Ishikawa (cell line): ENCODE measurements around the gene SSR2.

Experiments
- CEBPB ChIP-seq: IDR thresholded peaks from 2 replicates; pipeline ENCODE4 v1.6.1; 2012
- CREB1 ChIP-seq: IDR thresholded peaks from 2 replicates; pipeline ENCODE4 v1.6.1; 2012; ENCODE audit warnings: low read depth
- EGR1 ChIP-seq: IDR thresholded peaks from 2 replicates; pipeline ENCODE4 v1.6.1; 2012
- EP300 ChIP-seq: IDR thresholded peaks from 2 replicates; pipeline ENCODE4 v1.6.1; 2012; ENCODE audit warnings: borderline replicate concordance
- FOXM1 ChIP-seq: IDR thresholded peaks from 2 replicates; pipeline ENCODE4 v1.6.1; 2012; ENCODE audit warnings: low read depth, borderline replicate concordance
- NFIC ChIP-seq: IDR thresholded peaks from 2 replicates; pipeline ENCODE4 v1.6.1; 2012
- RAD21 ChIP-seq: IDR thresholded peaks from 2 replicates; pipeline ENCODE4 v1.6.1; 2012; ENCODE audit warnings: low read depth
- REST ChIP-seq: IDR thresholded peaks from 2 replicates; pipeline ENCODE4 v1.6.1; 2012; ENCODE audit warnings: low read depth, mild to moderate bottlenecking
- TAF1 ChIP-seq: IDR thresholded peaks from 2 replicates; pipeline ENCODE4 v1.6.1; 2012; ENCODE audit warnings: low read depth, mild to moderate bottlenecking
- TEAD4 ChIP-seq: IDR thresholded peaks from 2 replicates; pipeline ENCODE4 v1.6.1; 2012
- YY1 ChIP-seq: IDR thresholded peaks from 2 replicates; pipeline ENCODE4 v1.6.1; 2012; ENCODE audit warnings: low read depth
- ZBTB7A ChIP-seq: IDR thresholded peaks from 2 replicates; pipeline ENCODE4 v1.6.1; 2012; ENCODE audit warnings: low read depth
- TF ChIP-seq, protein P1 (sequence below): IDR thresholded peaks from 2 replicates; pipeline ENCODE4 v1.6.1; 2012
- TF ChIP-seq, protein P2 (sequence below): IDR thresholded peaks from 2 replicates; pipeline ENCODE4 v1.6.1; 2012

DNA sequence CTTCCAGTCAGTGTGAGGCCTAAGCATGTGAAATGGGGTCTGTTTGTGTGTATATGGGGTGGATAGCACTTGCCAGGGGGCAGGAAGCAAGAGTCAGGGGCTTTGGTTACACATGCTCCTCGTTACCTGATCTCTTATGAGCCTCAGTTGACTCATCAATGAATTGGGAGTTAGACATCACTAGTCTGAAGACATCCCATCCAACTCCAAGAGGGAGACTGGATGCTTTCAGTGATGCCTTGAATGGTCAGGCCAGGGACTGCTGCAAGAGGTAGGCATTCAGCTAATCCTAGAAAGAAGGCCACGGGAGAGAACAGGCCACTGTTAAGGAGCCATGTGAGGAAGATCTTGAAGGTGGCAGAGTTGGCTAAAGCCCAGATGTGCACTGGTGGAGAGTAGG is 46.5 kb upstream of the SSR2 start:
- TF ChIP-seq REST, result no peak
- TF ChIP-seq YY1, result no peak
- TF ChIP-seq CEBPB, result no peak
- TF ChIP-seq, protein P1, sequence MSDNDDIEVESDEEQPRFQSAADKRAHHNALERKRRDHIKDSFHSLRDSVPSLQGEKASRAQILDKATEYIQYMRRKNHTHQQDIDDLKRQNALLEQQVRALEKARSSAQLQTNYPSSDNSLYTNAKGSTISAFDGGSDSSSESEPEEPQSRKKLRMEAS, result no peak
- TF ChIP-seq NFIC, result no peak
- TF ChIP-seq RAD21, result no peak
- TF ChIP-seq EGR1, result no peak
- no peak for TF ChIP-seq FOXM1
- no peak for TF ChIP-seq EP300
- TF ChIP-seq ZBTB7A, result no peak
- TF ChIP-seq TAF1, result no peak
- no peak for TF ChIP-seq TEAD4
- no peak for TF ChIP-seq CREB1
- TF ChIP-seq, protein P2, sequence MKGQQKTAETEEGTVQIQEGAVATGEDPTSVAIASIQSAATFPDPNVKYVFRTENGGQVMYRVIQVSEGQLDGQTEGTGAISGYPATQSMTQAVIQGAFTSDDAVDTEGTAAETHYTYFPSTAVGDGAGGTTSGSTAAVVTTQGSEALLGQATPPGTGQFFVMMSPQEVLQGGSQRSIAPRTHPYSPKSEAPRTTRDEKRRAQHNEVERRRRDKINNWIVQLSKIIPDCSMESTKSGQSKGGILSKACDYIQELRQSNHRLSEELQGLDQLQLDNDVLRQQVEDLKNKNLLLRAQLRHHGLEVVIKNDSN, result no peak
